HepG2 (cell line): ENCODE results near the gene TP53TG5. TPM values are rescaled to one million over a fixed set of nuclear protein-coding genes. Genes with fewer than 3 reads are reported as not detected.

ENCODE experiments used
- GLMP ChIP-seq: sonication (generic); formaldehyde crosslinking; IDR thresholded peaks from 2 replicates; pipeline ENCODE4 v1.9.0; 2021; ENCODE audit warnings: missing genetic modification reagents, mild to moderate bottlenecking, borderline replicate concordance
- GZF1 ChIP-seq: sonication (generic); formaldehyde crosslinking; IDR thresholded peaks from 2 replicates; pipeline ENCODE4 v1.5.1; 2020; ENCODE audit warnings: mild to moderate bottlenecking, missing genetic modification reagents
- NBN ChIP-seq: fragments of 450-650 bp; conservative IDR thresholded peaks from 2 replicates; pipeline ENCODE4 v1.6.1; 2017
- PBX3 ChIP-seq: sonication (generic); formaldehyde crosslinking; IDR thresholded peaks from 2 replicates; pipeline ENCODE4 v1.8.1; 2023; ENCODE audit warnings: missing genetic modification reagents, inconsistent platforms, borderline replicate concordance
- SIN3A ChIP-seq: IDR thresholded peaks from 2 replicates; pipeline ENCODE4 v1.6.1; 2011; ENCODE audit warnings: low read depth, mild to moderate bottlenecking, control low read depth, low read length, borderline replicate concordance
- TSC22D2 ChIP-seq: sonication (generic); formaldehyde crosslinking; IDR thresholded peaks from 2 replicates; pipeline ENCODE4 v1.5.1; 2020; ENCODE audit warnings: missing genetic modification reagents, mild to moderate bottlenecking, borderline replicate concordance
- ZBTB33 ChIP-seq: sonication (generic); formaldehyde crosslinking; IDR thresholded peaks from 2 replicates; pipeline ENCODE4 v1.4.0; 2020; ENCODE audit warnings: missing genetic modification reagents
- ZFP62 ChIP-seq: sonication (generic); formaldehyde crosslinking; IDR thresholded peaks from 2 replicates; pipeline ENCODE4 v1.4.0; 2020; ENCODE audit warnings: missing genetic modification reagents
- ZNF180 ChIP-seq: sonication (generic); formaldehyde crosslinking; IDR thresholded peaks from 2 replicates; pipeline ENCODE4 v1.4.0; 2020; ENCODE audit warnings: low read depth, missing genetic modification reagents, borderline replicate concordance
- ZNF672 ChIP-seq: sonication (generic); formaldehyde crosslinking; IDR thresholded peaks from 2 replicates; pipeline ENCODE4 v1.8.1; 2022; ENCODE audit warnings: missing genetic modification reagents
- ZNF770 ChIP-seq: sonication (generic); formaldehyde crosslinking; IDR thresholded peaks from 2 replicates; pipeline ENCODE4 v1.5.0; 2020; ENCODE audit warnings: mild to moderate bottlenecking, missing genetic modification reagents
- ZNF839 ChIP-seq: sonication (generic); formaldehyde crosslinking; IDR thresholded peaks from 2 replicates; pipeline ENCODE4 v1.4.0; 2020; ENCODE audit warnings: missing genetic modification reagents, mild to moderate bottlenecking, borderline replicate concordance
- polyA plus RNA-seq, 8 experiments: library from polyadenylated mRNA; depleted of rRNA in 3 of 8; stranded (reverse) in 7 of 8; unstranded in 1 of 8; fragments of >200 nt; fragmentation: Illumina TruSeq in 4 of 8; extraction: Trizol in 4 of 8; gene quantifications; 2 replicates each; pipeline versions ENCODE4 v1.2.1 to v1.2.3, GENCODE V29; 2011 to 2016; ENCODE audit warnings: low read depth in 4 of 8, missing spikeins in 1 of 8, mixed read lengths in 1 of 8; ENCODE audit not compliant: insufficient read depth in 1 of 8
- total RNA-seq, 5 experiments: library from RNA; depleted of rRNA; stranded (reverse); fragments of >200 nt; fragmentation: Illumina TruSeq; extraction: Trizol; gene quantifications; 2 replicates each; pipeline ENCODE4 v1.2.3, GENCODE V29; 2016; ENCODE audit warnings: low read depth in 1 of 5
- TF ChIP-seq, protein P1 (sequence below): sonication (generic); formaldehyde crosslinking; IDR thresholded peaks from 2 replicates; pipeline ENCODE4 v1.4.0; 2020; ENCODE audit warnings: mild to moderate bottlenecking, missing genetic modification reagents
- TF ChIP-seq, protein P2 (sequence below): sonication (generic); formaldehyde crosslinking; conservative IDR thresholded peaks from 2 replicates; pipeline ENCODE4 v1.4.0; 2020; ENCODE audit warnings: mild to moderate bottlenecking, missing genetic modification reagents, moderate library complexity
- TF ChIP-seq, protein P3 (sequence below): sonication (generic); formaldehyde crosslinking; IDR thresholded peaks from 2 replicates; pipeline ENCODE4 v1.5.0; 2020; ENCODE audit warnings: mild to moderate bottlenecking, low read depth, missing genetic modification reagents, borderline replicate concordance

The TP53TG5 gene
- total and polyA plus RNA-seq, 2 of the 13 experiments (the other 11 are each of a cell fraction or from before 2014, with no cell fraction given): 0.11 TPM; not detected in 1

GRCh38 chr20:45340236-45340847, 37.8 kb downstream of the TP53TG5 start (continued):
- TF ChIP-seq PBX3 (CRISPR knock-in tag) (no peak), ZFP62 (CRISPR knock-in tag) (no peak), ZNF672 (CRISPR knock-in tag) (no peak), TSC22D2 (CRISPR knock-in tag) (peak; percentile 58; the same call in 1 of the 2 replicates), GZF1 (CRISPR knock-in tag) (no peak), ZBTB33 (CRISPR knock-in tag) (peak; percentile 90), ZNF839 (CRISPR knock-in tag) (no peak), GLMP (CRISPR knock-in tag) (no peak), ZNF770 (no peak), ZNF180 (CRISPR knock-in tag) (no peak), SIN3A (peak; percentile 47; the same call in 1 of the 2 replicates), NBN (no peak)
- TF ChIP-seq, protein P1, sequence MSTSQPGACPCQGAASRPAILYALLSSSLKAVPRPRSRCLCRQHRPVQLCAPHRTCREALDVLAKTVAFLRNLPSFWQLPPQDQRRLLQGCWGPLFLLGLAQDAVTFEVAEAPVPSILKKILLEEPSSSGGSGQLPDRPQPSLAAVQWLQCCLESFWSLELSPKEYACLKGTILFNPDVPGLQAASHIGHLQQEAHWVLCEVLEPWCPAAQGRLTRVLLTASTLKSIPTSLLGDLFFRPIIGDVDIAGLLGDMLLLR (CRISPR knock-in tag): no peak
- TF ChIP-seq, protein P2, sequence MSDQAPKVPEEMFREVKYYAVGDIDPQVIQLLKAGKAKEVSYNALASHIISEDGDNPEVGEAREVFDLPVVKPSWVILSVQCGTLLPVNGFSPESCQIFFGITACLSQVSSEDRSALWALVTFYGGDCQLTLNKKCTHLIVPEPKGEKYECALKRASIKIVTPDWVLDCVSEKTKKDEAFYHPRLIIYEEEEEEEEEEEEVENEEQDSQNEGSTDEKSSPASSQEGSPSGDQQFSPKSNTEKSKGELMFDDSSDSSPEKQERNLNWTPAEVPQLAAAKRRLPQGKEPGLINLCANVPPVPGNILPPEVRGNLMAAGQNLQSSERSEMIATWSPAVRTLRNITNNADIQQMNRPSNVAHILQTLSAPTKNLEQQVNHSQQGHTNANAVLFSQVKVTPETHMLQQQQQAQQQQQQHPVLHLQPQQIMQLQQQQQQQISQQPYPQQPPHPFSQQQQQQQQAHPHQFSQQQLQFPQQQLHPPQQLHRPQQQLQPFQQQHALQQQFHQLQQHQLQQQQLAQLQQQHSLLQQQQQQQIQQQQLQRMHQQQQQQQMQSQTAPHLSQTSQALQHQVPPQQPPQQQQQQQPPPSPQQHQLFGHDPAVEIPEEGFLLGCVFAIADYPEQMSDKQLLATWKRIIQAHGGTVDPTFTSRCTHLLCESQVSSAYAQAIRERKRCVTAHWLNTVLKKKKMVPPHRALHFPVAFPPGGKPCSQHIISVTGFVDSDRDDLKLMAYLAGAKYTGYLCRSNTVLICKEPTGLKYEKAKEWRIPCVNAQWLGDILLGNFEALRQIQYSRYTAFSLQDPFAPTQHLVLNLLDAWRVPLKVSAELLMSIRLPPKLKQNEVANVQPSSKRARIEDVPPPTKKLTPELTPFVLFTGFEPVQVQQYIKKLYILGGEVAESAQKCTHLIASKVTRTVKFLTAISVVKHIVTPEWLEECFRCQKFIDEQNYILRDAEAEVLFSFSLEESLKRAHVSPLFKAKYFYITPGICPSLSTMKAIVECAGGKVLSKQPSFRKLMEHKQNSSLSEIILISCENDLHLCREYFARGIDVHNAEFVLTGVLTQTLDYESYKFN: peak; percentile 81
- TF ChIP-seq, protein P3, sequence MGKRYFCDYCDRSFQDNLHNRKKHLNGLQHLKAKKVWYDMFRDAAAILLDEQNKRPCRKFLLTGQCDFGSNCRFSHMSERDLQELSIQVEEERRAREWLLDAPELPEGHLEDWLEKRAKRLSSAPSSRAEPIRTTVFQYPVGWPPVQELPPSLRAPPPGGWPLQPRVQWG (CRISPR knock-in tag): no peak
